ENCODE data around the gene SGK1.

SGK1 gene

DNA sequence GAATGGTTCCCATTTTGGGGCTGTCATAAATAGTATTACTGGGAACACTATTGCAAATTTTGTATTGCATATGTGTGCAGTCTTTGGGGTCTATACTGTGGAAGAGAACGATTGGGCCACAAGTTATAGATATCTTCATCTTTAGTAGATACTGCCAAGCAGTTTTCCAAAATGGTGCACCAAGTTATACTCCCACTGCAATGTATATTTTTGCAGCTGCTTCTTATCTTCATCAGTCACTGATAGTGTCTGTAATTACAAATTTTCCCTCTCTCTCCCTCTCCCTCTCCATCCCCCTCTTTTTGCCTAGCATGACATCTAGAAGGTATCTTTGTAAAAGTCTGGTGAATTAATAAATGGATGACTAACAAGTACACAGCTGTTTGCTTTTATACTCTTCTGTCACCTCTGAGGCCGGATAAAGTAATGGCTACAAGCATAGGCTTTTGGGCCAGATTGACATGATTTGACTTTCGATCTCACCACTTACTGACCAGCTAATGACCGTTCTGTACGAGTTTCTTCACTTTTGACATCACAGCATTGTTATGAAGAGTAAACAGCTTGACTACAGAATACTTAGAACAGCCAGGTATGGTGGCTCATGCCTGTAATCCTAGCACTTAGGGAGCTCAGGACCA is 152.2 kb downstream of the SGK1 start:
- DNase-seq, result no peak

DNA sequence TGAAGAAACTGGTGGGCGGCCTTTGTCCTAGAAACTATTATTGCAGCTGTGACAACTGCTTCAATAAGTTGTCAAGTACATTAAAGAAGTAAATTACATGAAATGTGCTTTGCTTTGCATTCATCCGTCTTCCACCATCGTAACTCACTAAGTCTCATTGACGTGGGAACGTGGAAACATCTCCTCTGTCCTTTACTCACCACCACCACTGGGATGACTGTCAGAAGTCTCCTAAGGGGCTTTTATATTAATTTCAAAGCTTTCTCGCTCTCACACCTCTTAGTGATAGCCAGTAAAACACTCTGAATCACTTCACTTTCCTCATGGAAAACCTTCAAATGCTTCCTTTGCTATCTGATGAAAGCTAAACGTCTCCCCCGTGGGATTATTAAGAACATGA is 153.6 kb downstream of the SGK1 start:
- DNase-seq, result no peak

DNA sequence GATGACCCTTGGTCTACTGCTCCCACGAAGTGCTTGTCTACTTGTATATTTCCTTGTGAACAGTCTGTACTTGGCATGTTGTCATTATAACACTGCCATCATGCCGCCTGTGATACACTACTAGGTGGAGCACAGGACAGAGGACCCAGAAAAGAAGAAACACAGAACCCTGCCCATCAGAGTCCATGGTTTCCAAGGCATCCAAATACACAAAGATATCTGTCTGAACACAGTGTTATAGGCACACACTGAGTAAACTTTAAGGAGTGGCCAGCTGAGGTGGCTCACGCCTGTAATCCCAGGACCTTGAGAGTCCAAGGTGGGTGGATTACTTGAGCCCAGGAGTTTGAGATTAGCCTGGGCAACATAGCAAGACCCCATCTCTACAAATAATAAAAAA is 155.0 kb downstream of the SGK1 start:
- no peak for DNase-seq

DNA sequence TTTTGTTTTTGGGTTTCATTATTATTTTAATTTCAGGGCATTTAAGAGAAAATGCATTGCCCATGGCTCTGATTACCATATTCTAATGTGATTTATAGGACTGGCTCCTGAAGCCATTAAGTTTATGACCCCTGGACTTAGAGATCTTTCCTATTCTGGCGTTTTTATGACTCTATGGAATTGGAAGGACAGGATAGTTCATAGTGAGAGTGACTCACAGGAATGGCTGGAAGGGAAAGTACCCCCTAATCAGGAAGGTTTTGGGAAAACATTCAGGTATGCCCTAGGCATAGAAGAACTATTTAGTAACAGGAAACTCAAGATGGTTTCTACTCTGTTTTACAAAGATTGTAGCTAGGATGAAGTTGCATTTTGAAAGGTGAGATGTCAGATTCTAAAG is 156.9 kb downstream of the SGK1 start:
- DNase-seq, result no peak

DNA sequence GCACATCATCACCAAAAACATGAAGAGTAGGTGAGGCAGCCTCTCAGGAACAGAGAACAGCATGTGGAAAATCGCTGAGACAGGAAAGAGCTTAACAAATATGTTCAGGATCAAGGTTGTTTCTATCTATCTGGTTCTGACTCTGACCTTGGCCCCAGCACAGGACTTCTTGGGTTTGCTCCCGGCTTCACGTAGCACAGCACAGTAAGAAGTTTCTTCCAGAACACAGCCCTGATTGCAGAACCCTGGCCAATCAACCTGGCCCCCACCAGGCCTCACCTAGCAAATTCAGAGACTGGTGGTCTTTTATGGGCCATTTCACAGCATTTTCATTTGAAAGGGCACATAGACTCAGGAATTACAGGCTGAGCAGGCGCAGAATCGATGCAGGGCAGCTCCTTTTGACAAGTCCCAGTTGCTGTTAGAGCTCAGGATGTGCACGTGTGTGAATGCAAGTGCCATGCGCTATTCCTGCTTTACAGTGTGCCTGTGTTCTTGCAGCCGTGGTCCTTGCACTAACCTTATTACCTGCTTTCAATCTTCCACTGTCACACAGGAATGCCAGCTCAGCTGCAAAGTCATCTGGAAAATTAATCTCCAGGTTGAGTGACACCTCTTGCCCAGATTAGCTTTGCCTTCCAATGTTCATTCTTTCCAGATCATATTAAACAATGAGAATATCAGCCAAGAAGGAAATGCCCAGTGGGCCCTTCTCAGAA is 165.0 kb downstream of the SGK1 start:
- no peak for DNase-seq

DNA sequence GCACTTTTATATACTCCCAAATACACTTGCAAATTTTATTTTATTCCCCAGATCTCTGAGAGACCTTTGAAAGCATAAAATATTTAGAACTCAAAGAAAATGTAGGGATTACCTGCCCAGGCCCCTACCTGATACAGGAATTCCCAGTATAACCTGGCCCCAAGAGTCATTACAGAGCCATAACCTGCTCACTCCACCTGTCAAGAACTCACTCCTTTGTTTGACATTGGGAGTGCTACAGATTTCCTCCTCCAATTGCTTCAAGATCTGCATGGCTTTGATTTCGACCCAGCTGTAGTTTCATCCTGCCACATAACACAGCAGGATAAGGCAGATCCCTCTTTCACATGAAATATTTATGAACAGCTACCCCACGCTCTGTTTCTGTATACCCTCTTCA is 169.3 kb downstream of the SGK1 start:
- DNase-seq, result no peak

DNA sequence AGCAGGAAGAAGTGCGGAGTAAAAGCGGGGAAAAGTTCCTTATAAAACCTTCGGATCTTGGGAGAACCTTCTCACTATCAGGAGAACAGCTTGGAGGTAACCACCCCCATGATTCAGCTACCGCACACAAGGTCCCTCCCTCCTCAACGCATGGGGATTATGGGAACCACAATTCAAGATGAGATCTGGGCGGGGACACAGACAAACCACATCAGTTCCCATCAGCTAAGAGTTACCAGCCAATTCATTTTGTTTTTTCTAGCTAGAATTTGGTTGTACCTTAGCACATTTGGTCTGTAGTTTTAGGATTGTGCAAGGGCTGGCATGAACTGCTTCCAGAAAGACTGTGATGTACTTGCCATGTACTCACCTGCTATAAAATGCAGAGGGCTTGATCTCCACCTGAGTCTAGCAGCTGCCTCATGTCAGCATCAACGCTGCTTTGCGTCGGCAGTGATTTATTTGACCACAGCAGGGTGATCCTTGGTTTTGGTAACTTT is 170.8 kb downstream of the SGK1 start:
- no peak for DNase-seq

DNA sequence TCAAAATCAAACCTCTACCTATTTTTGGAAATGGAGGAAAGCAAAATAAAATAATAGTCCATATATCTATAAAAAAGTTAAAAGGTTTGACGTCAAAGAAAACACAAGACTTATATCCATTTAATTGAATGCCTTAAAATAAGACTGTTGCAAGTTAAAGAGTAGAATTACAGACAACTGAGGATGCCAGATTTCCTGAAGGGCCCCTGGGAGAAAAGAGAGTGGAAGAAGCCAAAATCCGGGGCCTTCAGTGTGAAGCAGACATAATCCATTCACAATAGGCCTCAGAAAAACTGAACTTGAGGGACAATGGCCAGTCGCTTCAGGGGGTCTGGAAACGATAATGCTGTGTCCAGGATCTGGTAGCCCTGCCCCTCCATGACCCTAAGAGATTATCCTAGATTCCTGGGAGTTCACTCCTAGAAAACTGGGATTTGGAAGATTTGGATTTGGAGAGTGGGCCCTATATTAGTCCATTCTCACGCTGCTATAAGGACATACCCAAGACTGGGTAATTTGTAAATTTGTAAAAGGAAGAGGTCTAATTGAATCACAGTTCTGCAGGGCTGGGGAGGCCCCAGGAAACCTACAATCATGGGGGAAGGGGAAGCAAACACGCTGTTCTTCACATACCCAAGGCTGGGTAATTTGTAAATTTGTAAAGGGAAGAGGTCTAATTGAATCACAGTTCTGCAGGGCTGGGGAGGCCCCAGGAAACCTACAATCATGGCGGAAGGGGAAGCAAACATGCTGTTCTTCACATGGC is 171.5 kb downstream of the SGK1 start:
- DNase-seq, result no peak

DNA sequence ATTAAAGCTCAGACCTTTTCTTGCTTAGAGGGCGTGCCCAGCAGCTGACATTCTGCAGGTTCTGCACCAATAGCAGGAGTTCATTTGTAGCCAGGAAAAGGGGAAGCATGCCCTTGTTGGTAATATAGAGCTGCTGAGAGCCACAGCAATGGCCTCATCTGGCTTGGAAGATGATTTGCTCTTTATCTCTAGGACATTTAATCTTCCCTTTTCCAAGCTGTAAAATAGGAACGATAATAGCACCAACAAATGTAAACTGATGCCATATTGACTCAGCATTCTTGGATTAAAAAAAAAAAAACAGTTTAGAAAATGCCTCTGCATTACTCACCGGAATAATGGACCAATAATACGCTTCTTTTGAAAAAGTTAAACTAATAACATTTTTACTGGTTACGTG is 172.1 kb downstream of the SGK1 start:
- no peak for DNase-seq

DNA sequence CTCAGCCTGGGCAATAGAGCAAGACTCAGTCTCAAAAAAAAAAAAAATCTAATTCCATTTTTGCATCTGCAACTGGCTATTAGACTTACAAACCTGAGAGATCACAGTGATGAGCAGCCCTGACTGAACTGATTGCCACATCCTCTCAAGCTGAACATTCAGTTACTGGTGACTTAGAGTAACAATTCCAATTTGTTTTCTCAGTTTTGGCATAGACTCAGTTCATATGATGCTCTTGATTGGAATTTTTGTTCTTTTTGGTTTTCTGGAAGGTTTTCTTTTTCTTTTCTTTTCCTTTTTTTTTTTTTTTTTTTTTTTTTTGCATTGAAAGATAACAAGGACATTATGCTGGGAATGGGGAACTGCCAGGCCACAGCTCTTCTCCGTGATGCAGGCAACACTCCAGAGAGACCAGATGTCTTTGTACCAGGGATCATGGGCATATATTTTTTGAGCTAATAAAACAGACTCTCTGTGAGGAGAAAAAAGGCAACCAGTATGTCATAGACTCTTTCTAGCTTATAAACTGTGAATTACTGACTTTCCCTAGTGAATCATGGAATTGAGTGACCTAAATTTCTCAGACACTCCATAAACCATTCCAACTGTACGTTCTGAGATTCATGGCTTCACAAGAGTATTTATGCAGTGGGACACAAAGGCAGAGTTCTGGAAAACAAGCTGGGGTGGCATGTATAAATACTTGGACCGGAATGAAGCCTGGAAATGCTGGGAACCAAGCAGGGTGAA is 179.5 kb downstream of the SGK1 start:
- no peak for DNase-seq

DNA sequence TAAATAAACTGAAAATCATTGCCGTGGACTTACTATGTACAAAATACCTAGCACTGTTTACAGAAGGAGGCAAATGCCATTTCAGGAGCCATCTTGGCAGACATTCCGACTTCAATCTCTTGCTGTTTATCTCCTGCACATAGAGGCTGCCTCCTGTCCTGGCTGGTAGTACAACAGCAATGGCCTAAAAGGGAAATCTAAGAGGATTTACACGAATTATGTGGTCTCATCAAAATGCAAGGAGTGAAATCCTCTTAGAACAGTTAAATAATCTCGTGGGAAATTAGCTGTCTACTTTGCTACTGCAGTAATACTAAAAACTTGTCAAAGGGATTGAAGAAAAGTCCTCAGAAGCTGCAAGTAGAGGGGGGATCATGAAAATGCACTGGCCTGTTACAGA is 183.3 kb downstream of the SGK1 start:
- DNase-seq, result no peak

DNA sequence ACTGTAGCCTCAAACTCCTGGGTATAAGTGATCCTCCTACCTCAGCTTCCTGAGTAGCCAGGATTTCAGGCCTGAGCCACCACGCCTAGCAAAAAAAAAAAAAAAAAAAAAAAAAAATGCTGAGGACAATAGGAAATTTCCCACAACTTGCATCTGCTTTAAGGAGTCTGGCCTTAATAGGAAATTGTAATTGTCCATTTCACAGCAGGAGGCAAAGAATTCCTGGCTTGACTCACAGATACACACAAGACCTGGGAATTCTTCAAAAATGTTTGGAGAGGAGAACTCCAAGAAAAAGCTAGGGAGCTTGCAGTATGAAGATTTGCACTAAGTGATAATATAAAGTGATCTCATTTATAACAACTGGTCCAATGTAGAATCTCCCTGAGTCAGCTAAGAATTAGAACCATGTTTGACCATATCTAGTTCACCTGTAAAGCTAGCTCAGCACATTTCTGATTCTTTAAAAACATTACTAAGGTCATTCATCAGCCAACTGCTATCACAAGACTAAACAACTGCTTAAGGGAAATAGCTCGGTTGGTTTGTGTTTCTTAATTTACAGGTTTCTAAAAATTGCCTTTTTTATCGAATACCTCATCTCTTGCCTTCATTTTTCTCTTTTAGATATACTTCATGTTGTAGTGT is 185.3 kb downstream of the SGK1 start:
- DNase-seq, result no peak

DNA sequence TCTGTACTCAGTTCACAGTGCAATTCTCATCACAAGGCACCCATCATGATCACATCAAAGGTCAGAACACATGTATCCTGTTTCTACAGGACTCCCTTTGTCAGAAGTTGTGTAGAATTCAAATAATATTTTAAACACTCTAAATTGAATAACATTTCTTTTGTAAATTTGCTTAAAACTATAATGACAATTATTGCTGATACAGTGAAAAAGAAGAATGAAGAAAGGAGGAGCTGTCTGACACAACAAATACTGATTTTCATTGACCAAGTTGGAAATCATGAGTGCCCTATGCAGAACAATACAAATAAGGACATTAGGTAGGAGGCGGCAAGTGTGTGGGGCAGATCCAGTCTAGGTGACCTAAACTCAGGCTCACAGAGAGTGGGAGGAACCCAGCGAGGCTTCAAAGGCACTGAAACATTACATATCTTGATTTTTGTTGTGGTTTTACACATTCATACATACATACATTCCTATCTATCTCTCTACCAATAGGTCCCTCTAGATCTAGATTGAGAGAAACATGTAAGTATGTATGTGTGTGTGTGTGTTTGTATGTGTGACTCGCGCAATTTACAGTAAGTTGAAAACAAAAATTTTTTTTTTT is 186.3 kb downstream of the SGK1 start:
- DNase-seq, result no peak

DNA sequence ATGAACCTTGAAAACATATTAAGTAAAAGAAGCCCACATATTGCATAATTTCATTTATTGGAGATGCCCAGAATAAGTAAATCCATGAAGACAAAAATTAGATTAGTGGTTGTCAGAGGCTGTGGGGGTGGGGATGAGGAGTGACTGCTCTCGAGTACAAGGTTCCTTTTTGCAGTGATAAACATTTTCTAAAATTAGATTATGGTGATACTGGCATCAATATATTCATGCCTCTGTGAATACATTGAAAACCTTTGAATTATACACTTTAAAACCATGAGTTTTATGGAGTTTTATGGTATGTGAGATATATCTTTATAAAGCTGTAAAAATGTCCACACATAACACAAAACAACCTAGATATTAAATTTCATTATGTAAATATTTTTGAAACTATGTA is 189.8 kb downstream of the SGK1 start:
- DNase-seq, result no peak

DNA sequence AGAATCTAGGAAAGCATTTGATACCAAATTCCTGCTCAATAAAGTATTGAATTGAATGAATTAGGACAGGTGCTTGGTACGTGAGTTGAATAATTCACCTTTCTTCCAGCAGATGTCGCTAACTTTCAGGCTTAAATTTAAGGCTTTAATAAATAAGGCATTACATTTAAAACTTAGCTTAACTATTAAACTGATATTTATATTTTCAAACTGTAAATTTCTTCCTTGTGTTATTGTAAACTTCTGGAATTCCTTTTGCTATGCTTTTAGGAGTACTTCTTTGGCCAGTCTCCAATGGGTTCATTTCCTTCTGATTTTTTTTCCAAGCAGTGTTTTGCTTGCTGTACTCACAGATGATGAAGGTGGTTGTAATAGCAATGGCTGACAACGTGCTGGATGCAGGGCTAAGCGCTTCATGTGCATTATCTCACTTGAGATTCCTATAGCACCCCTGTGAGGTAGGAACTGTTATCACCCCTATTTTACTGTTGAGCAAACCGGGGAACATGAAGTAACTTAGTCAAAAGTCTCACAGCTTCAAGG is 194.2 kb downstream of the SGK1 start:
- no peak for DNase-seq

DNA sequence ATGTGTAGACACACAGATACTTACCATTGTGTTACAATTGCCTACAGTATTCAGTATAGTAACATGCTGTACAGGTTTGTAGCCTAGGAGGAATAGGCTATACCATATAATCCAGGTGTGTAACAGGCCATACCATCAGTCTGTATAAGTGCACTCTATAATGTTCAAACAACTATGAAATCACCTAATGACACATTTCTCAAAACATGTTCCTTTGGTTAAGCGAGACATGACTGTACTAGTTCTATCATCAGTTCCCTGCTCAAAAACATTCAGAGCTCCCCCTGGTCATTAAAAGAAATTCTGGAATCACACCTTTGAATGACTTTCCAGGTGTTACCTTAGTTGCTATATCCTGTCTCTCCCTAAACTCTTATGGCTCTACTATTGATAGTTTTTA is 195.1 kb downstream of the SGK1 start:
- DNase-seq, result no peak

DNA sequence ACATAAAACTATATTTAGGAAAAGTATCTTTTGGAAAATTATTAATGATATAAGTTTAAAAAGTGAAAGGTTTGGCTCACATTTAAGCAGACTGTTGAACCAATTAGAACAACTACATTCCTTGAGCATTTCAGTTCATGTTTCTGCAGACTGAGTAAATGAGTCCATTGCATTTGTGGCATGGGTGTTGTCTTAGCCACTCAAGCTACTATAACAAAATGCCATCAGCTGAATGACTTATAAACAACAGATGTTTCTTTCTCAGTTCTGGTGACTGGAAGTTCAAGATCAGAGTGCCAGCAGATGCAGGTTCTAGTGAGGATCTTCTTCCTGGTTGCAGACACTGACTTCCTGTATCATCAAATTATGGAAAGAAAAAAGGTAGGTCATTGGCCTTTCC is 198.4 kb downstream of the SGK1 start:
- DNase-seq, result no peak
